ENCODE measurements around the gene CDK11B. TPM values are rescaled to one million over a fixed set of nuclear protein-coding genes. Genes with fewer than 3 reads are reported as not detected.

CDK11B gene
- total and polyA plus RNA-seq, 2 of the 8 experiments (the other 6 are each of a cell fraction or from before 2014, with no cell fraction given) = 11.1 to 31.9 TPM

DNA sequence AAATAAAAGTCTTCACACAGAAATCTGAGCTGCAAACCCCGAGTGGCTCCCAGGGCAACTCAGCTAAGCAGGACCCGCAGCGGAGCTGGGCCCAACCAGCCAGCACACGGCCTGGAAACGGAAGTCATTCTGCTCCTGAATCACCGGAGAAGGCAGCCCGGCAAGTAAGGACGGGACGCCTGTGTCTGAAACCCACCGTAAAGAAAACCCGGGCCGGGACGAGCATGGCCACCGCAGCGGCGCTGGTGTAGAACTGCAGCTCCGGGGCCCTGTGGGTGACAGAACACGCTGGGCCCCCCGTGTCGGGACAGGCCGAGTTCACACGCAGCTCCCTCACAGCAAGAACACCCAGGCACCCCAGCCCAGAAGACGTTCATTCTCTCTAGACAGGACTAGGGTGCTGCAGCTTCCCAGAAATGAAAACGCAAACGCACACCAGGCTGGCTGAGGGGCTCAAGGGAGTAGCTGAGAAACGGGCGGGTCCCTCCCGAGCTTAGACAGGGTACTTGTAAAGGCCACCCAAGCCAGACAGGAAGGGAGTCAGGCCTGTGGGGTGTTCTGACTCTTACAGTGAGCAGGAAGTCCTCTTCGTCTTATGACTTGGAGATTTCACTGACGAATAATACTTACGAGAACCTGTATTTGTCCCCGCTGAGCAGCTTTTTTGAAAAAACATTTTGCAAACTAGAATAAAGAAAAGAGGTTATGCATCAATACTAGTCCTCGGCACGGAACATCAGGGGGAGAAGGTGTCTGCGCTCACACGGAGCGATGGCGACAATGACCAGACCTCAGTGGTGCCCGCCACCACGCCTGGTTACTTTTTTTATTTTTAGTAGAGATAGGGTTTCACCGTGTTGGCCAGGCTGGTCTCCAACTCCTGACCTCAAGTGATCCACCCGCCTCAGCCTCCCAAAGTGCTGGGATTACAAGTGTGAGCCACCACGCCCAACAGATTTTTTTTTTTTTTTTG, 10.9 kb upstream of the CDK11B start:
- Histone ChIP-seq H2AFZ (ENCODE audit: low read length) (no peak overlapping the region), H3K56ac (replicated peaks; ENCODE audit: insufficient read length, low read depth, low read length) (no peak overlapping the region), H3K27me3 (replicated peaks in 1 of 4; ENCODE audit: control insufficient read depth in 3 of 4, extremely low read depth in 1 of 4, insufficient read depth in 3 of 4, low read length in 3 of 4) (no peaks in the 10 kb centered on the region), H3K4ac (replicated peaks; ENCODE audit: insufficient read length, low read depth, low read length) (no peak overlapping the region), H2BK5ac (ENCODE audit: low read depth, low read length) (no peak overlapping the region), H3K18ac (ENCODE audit: extremely low read depth, low read length) (no peak overlapping the region), H2BK15ac (ENCODE audit: low read length) (no peak overlapping the region), H4K5ac (ENCODE audit: insufficient read length, low read depth, low read length) (no peak overlapping the region), H3K4me3 (ENCODE audit: extremely low read depth in 1 of 4, insufficient read depth in 2 of 4, low read depth in 3 of 4, low read length in 4 of 4) (no peak overlapping the region), H3K4me1 (replicated peaks in 1 of 4; ENCODE audit: control insufficient read depth in 3 of 4, insufficient read depth in 4 of 4, low read length in 3 of 4) (no peaks in the 10 kb centered on the region), H2BK12ac (ENCODE audit: low read depth, low read length) (no peak overlapping the region), H3K9ac (replicated peaks in 1 of 4; ENCODE audit: extremely low read depth in 1 of 4, low read depth in 3 of 4, low read length in 3 of 4) (no peak overlapping the region), H3K36me3 (ENCODE audit: control insufficient read depth in 2 of 4, insufficient read depth in 4 of 4, low read length in 3 of 4) (peaks cover 0 to 37% (median 19%) of the 10 kb centered on the region in 4 experiments; a peak in 5 of 8 replicates), H3K23ac (ENCODE audit: insufficient read length) (no peak overlapping the region), H3K23me2 (ENCODE audit: low read depth, low read length) (no peaks in the 10 kb centered on the region), H4K20me1 (replicated peaks in 1 of 2; ENCODE audit: control insufficient read depth in 1 of 2, insufficient read depth in 2 of 2, low read length in 2 of 2) (peaks cover 0 to 11% of the 10 kb centered on the region in 2 experiments), H2AK5ac (ENCODE audit: low read depth, low read length) (no peak overlapping the region), H3K9me3 (ENCODE audit: insufficient read depth in 2 of 2, low read depth in 1 of 2, low read length in 1 of 2) (no peaks in the 10 kb centered on the region), H4K91ac (replicated peaks; ENCODE audit: insufficient read length, low read length) (no peak overlapping the region), H3K27ac (ENCODE audit: low read depth, low read length) (no peak overlapping the region), H3K4me2 (ENCODE audit: insufficient read depth in 1 of 2, low read depth in 2 of 2, low read length in 2 of 2) (no peak overlapping the region), H4K8ac (ENCODE audit: extremely low read depth, insufficient read depth, low read length) (no peak overlapping the region; the same call in 1 of the 2 replicates), H2BK20ac (ENCODE audit: low read length) (no peak overlapping the region), H3K14ac (ENCODE audit: insufficient read length) (no peak overlapping the region), H2BK120ac (replicated peaks; ENCODE audit: low read depth, low read length) (no peak overlapping the region), H3K79me1 (ENCODE audit: low read depth, low read length) (no peaks in the 10 kb centered on the region), H3K79me2 (ENCODE audit: control insufficient read depth in 1 of 2, insufficient read depth in 2 of 2, low read length in 2 of 2) (no peaks in the 10 kb centered on the region)
- WGBS, 2 experiments (ENCODE audit: extremely low coverage in 1 of 2, insufficient coverage in 1 of 2, insufficient read length in 1 of 2, insufficient replicate concordance in 2 of 2, low coverage in 1 of 2, low lambda C conversion rate in 2 of 2, missing lambda C conversion rate in 1 of 2) = 96% methylated on average over 43 of the region's 43 CpGs; no CpG with 5 or more reads in 1 of the 2 experiments
- TF ChIP-seq SIRT6 (IDR thresholded peaks at IDR 0.05; ENCODE audit: low read length) (no peak), ZNF274 (IDR thresholded peaks at IDR 0.05; ENCODE audit: borderline replicate concordance, extremely low read depth, low read length) (no peak), HDAC2 (IDR thresholded peaks at IDR 0.05; ENCODE audit: borderline replicate concordance in 1 of 2, low read depth in 2 of 2, low read length in 2 of 2) (no peak), PHF8 (conservative IDR thresholded peaks at IDR 0.05; ENCODE audit: low read depth, low read length) (no peak), RBBP5 (IDR thresholded peaks at IDR 0.05; ENCODE audit: borderline replicate concordance, low read depth, low read length) (no peak), SRF (IDR thresholded peaks at IDR 0.05; ENCODE audit: low read depth, low read length) (no peak), CHD2 (IDR thresholded peaks at IDR 0.05; ENCODE audit: low read length) (no peak), CBX8 (IDR thresholded peaks at IDR 0.05; ENCODE audit: borderline replicate concordance, low read depth, low read length) (no peak)
- FAIRE-seq (no peak), DNase-seq (ENCODE audit: low read depth in 1 of 2, low spot score in 2 of 2) (no peak)
- ChIA-PET POLR2A (ENCODE audit: partially characterized antibody) (interaction anchor here (1.2 to 1.3 kb wide), 2 partner anchors 9 to 55 kb away, joined by 3 to 5 read pairs; partner anchors contain the start of gene CDK11A), CTCF (ENCODE audit: partially characterized antibody) (interaction anchor here (0.6 to 4.4 kb wide), 8 partner anchors 9 to 285 kb away, joined by 3 to 24 read pairs (median 3); no protein-coding TSS in a partner anchor)
